ENCODE measurements around the gene GALR1. TPM values are rescaled to one million over a fixed set of nuclear protein-coding genes. Genes with fewer than 3 reads are reported as not detected.

The GALR1 gene
- total RNA-seq, 1 donor from 2014 or later = not detected

DNA sequence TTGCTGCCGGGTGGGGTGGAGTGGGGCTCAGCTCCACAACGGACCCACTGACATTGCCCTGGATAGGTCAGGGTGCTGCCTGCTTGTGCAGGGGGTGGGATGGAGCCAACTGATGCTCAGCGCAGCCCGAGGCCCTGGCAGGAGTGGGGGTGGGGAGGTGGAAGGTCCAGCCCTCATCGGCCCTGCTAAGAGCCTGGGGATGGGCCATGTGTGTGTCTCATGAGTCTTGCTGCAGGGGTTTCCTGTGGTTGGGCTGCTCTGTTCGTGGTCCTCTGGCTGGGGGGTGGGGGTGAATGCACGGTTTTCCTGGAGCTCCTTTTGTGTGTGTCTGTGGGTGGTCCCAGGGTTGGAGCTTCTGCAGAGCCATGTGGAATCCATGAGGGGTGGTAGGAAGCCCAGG is 39.4 kb upstream of the GALR1 start:
- Histone ChIP-seq H3K27me3 (ENCODE audit: control insufficient read depth, insufficient read depth, low read length) (no peaks in the 10 kb centered on the region), H3K36me3 (ENCODE audit: control insufficient read depth, insufficient read depth, low read length) (no peaks in the 10 kb centered on the region), H3K4me3 (ENCODE audit: low read depth, low read length) (no peak overlapping the region)
- DNase-seq (ENCODE audit: low read depth) = no peak
- TF ChIP-seq, protein P1, sequence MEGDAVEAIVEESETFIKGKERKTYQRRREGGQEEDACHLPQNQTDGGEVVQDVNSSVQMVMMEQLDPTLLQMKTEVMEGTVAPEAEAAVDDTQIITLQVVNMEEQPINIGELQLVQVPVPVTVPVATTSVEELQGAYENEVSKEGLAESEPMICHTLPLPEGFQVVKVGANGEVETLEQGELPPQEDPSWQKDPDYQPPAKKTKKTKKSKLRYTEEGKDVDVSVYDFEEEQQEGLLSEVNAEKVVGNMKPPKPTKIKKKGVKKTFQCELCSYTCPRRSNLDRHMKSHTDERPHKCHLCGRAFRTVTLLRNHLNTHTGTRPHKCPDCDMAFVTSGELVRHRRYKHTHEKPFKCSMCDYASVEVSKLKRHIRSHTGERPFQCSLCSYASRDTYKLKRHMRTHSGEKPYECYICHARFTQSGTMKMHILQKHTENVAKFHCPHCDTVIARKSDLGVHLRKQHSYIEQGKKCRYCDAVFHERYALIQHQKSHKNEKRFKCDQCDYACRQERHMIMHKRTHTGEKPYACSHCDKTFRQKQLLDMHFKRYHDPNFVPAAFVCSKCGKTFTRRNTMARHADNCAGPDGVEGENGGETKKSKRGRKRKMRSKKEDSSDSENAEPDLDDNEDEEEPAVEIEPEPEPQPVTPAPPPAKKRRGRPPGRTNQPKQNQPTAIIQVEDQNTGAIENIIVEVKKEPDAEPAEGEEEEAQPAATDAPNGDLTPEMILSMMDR (IDR thresholded peaks at IDR 0.05; ENCODE audit: insufficient read depth, low read length, poor library complexity, severe bottlenecking) = no peak

DNA sequence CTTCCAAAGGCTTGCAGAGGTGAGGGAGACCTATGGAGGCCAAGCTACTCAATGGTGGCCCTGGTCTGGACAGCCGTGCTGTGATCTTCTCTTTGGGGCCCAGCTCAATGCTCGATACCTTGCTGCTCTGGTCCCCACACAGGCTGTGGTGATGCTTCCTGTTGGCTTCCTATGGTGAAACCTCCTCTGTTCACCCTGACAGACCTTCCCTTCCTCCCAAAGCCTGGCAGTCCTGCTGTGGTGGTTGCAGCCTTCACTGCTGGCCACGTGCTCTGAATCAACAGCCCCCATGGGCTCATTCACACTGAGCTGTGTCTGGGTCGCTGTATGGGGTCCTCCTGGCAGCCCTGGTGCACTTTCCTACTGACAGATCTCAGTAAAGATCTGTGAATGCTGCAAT is 31.0 kb upstream of the GALR1 start:
- no peaks in the 10 kb centered on the region for H3K36me3 ChIP-seq (ENCODE audit: control insufficient read depth, insufficient read depth, low read length)
- H3K4me3 ChIP-seq (ENCODE audit: low read depth, low read length) = no peak overlapping the region
- no peak for DNase-seq (ENCODE audit: low read depth)
- TF ChIP-seq, protein P1 (IDR thresholded peaks at IDR 0.05; ENCODE audit: insufficient read depth, low read length, poor library complexity, severe bottlenecking) = no peak
- no peaks in the 10 kb centered on the region for H3K27me3 ChIP-seq (ENCODE audit: control insufficient read depth, insufficient read depth, low read length)

DNA sequence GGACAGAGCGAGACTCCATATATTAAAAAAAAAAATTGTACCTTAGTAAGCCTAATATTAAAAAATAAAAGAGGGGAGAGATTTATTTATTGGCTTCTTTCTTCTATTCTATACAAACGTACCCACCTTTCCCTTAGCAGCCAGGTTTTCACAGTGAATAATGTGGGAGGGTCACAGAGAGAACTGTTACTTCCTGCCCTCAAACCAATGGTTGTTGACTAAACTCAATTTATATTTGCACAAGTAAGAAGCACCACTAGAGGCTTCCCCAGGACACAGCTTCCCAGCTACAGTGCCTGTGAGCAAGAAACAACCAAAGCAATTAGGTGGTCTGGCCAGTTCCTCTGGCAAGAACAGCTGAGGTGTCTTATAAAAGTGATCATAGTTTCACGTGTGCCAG is 28.9 kb upstream of the GALR1 start:
- Histone ChIP-seq H3K27me3 (ENCODE audit: control insufficient read depth, insufficient read depth, low read length) (no peaks in the 10 kb centered on the region), H3K36me3 (ENCODE audit: control insufficient read depth, insufficient read depth, low read length) (no peaks in the 10 kb centered on the region), H3K4me3 (ENCODE audit: low read depth, low read length) (no peak overlapping the region)
- DNase-seq (ENCODE audit: low read depth) = no peak
- TF ChIP-seq, protein P1 (IDR thresholded peaks at IDR 0.05; ENCODE audit: insufficient read depth, low read length, poor library complexity, severe bottlenecking) = no peak

DNA sequence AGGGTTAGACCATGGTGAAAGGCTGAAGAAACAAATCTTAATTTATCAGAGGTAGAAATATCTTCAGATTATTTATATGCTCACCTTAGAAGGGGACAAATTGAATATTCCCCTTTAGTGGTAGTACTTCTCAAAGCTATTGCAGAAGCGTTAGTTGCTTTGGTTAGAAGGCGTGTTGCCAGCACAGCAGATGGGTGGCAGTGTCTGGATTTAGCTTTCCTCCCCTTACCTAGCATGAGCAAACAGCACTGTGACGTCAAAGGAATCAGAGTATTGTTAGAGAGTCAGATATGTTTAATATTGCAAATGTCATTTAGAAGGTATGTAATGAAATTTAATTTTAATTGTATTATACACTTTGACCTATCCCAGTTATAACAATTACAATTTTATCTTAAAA is 27.2 kb upstream of the GALR1 start:
- TF ChIP-seq, protein P1 (IDR thresholded peaks at IDR 0.05; ENCODE audit: insufficient read depth, low read length, poor library complexity, severe bottlenecking) = no peak
- no peaks in the 10 kb centered on the region for H3K36me3 ChIP-seq (ENCODE audit: control insufficient read depth, insufficient read depth, low read length)
- H3K27me3 ChIP-seq (ENCODE audit: control insufficient read depth, insufficient read depth, low read length) = no peaks in the 10 kb centered on the region
- H3K4me3 ChIP-seq (ENCODE audit: low read depth, low read length) = no peak overlapping the region
- no peak for DNase-seq (ENCODE audit: low read depth)

DNA sequence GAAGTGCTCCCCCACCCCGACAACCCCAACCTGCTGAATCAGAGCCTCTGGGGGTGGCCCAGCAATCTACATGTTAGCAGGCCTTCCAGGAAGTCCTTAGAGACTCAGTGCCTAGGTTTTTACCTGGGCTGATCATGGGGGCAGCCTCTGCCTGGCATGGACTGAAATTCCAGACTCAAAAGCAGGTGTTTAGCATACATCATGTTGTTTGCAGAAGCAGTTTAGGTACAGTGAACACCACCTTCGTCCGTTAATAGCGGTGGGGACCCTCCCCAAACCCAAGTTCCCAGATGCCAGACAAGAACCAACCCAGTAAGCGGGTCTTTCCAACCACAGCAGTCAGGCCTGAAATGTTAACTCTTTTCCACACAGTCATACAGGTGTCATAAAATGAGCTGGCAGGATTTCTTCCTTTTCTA is 26.4 kb upstream of the GALR1 start:
- Histone ChIP-seq H3K36me3 (ENCODE audit: control insufficient read depth, insufficient read depth, low read length) (no peaks in the 10 kb centered on the region), H3K4me3 (ENCODE audit: low read depth, low read length) (no peak overlapping the region), H3K27me3 (ENCODE audit: control insufficient read depth, insufficient read depth, low read length) (no peaks in the 10 kb centered on the region)
- TF ChIP-seq, protein P1 (IDR thresholded peaks at IDR 0.05; ENCODE audit: insufficient read depth, low read length, poor library complexity, severe bottlenecking) = no peak
- no peak for DNase-seq (ENCODE audit: low read depth)

DNA sequence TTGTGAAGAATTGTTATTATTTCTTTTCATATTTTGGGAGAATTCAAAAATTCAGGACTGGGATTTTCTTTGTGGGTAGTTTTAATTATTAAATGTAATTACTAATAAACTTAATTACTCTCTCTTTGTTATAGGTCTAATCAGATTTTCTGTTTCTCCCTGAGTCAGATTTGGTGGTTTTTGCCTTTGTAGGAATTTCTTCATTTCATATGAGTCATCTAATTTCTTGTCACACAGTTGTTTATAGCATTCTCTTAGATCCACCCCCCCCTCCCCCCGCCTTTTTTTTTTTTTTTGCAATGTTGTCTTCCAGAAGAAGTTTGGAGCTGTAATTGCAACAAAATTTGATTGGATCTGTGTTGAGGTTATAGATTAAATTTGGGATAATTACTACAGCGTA is 26.0 kb upstream of the GALR1 start:
- no peaks in the 10 kb centered on the region for H3K27me3 ChIP-seq (ENCODE audit: control insufficient read depth, insufficient read depth, low read length)
- DNase-seq (ENCODE audit: low read depth) = no peak
- TF ChIP-seq, protein P1 (IDR thresholded peaks at IDR 0.05; ENCODE audit: insufficient read depth, low read length, poor library complexity, severe bottlenecking) = no peak
- H3K4me3 ChIP-seq (ENCODE audit: low read depth, low read length) = no peak overlapping the region
- H3K36me3 ChIP-seq (ENCODE audit: control insufficient read depth, insufficient read depth, low read length) = no peaks in the 10 kb centered on the region

Data from kidney epithelial cell (primary cell).